Loucy (cell line): ENCODE results near the gene COPS7B.
"Not testable (repeated sequence)": the region's sequence is repeated elsewhere in the genome, so short reads cannot be mapped to it uniquely, and the experiment has no call there.

ENCODE experiments used
- CTCF ChIP-seq: fragments of 200-600 bp; sonication (generic); conservative IDR thresholded peaks from 2 replicates; pipeline ENCODE4 v1.5.1; 2014; ENCODE audit warnings: mild to moderate bottlenecking, antibody characterized with exemption, low read length
- EZH2phosphoT487 ChIP-seq: fragments of 200-600 bp; IDR thresholded peaks from 2 replicates; pipeline ENCODE4 v1.6.1; 2018; ENCODE audit warnings: antibody characterized with exemption, mild to moderate bottlenecking, moderate library complexity, borderline replicate concordance

GRCh38 chr2:231748153-231748896 is 37.9 kb upstream of the COPS7B start:
- not testable (repeated sequence) for TF ChIP-seq CTCF, EZH2phosphoT487
